HG03520 (cell line): ENCODE results near the gene STARD3.

ENCODE experiments used
- ATAC-seq: cut with Tn5 transposase; IDR thresholded peaks from one replicate; pipeline ENCODE4 v1.9.1; 2021; ENCODE audit warnings: mild to moderate bottlenecking, moderate library complexity; ENCODE audit not compliant: unreplicated experiment

STARD3 gene

DNA sequence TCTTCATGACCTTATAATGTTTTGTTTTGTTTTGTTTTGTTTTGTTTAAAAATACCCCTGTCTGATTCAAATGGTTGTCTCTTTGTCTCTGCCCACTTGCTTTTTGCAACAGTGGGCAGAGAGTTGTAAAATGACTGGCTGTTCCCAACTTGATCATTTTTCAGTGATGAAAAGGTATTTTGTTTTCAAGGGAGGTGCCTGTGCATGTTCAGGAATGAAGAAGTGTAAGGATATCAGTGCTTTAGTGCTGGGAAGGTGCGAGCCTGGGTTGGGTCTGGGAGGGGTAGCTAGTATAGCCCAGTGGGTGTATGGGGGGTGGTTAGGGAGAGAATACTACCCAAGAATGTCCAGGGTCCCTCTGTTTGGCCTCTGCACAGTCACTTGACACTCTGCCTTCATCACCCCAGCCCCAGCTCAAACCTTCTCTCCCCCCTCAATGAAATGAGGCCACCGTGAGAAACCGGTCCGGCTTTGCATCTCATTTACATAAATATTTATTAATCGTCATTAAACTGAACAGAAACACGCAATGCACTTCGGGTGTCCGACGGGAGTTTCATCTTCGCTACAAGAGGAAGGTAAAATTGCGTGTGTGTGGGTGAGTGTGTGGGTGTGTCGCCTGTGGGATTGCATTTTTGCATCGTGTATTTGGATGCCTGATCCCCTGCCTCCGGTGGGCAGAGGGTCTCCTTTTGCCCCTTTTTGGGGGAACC, 33.5 kb upstream of the STARD3 start:
- ATAC-seq, result no peak

DNA sequence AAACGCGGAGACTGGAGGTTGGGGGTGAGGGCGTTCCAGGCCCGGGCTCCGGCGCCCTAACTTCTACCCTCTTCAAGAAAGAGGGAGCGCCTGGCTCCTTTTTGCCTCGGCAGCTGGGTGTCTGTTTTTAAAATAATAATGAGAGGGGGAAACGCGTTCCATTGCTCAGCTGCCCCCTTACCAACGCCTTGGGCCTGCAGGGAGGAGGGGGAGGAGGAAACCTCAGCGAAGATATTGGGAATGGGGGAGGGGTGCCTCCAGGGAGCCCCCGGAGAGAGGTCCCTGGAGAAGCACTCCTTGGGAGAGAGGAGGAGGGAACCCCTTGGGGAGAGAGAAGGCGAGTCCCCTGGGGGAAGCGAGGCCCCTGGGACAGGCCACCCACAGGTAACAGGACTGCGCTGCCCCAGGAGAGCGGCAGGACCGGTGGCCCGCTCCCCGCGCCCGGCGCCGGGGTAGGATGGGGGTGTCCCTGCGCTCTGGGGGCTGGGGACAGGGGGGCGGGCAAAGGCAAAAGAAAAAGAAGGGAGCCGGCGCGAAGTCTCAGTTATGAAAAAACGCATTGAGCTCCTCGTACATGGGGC, 31.9 kb upstream of the STARD3 start:
- ATAC-seq, result no peak

DNA sequence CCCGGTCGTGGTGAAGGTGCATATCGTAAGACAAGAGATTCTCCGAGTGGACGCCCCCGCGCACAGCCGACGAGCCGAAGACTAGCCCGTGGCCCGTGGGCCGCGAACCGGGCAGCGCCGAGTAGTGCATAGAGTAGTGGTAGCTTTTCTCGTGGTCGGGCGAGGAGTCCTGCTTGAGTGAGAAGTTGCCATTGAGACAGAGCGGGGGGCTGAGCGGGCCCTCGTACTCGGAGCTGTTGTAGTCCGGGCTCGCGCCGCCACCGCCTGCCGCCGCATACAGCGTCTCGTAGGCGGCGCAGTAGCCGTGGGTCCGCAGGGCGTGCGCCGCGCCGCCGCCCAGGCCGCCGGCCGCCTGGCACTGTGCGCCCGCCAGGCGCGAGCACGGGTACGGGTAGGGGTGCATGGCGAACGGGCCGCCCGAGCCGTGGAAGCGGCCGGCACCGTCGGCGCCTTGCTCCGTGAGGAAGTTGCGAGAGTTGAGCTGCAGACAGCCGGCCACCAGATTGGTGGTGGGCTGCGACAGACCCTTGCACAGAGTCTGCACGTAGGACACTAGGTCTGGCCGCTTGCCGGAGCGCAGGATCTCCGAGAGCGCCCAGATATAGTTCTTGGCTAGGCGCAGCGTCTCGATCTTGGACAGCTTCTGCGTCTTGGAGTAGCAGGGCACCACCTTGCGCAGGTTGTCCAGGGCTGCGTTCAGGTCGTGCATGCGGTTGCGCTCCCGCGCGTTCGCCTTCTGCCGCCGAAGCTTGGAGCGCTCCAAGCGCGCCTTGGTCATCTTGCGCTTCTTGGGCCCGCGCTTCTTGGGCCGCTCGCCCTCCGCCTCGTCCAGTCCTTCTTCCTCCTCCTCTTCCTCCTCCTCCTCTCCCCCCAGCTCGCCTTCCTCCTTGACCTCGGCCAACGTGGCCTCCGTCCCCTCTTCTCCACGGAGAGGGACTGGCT, 31.2 kb upstream of the STARD3 start:
- ATAC-seq, result no peak

DNA sequence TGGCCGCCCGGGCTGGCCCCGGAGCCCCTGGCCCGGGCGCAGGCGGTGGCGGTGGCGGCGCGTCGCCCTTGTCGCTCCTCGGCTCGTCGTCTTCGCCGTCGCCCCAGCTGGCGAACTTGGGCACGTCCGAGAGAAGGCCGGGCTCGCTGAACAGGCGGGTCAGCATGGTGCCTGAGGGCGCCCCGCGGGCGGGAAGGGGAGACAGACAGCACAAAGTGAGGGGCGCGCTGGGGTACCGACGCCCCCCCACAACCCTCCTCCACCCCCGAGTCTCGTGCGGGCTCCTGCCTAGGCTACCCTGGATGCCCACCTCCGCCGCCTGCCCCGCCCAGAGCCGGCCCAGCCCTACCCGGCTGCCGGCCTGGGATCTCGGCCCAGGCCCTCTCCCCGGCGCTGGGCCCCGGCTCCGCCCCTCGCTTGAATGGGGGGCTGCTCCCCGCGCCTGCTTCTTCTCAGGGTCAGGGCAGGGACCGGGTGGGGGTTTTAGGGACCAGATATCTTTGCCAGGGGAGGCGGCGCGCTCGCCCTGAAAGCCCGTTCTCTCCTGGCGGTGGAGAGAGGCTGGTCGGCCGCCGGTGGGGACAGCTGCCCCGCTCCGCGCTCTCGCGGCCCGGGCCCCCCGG, 30.4 kb upstream of the STARD3 start:
- ATAC-seq, result no peak

DNA sequence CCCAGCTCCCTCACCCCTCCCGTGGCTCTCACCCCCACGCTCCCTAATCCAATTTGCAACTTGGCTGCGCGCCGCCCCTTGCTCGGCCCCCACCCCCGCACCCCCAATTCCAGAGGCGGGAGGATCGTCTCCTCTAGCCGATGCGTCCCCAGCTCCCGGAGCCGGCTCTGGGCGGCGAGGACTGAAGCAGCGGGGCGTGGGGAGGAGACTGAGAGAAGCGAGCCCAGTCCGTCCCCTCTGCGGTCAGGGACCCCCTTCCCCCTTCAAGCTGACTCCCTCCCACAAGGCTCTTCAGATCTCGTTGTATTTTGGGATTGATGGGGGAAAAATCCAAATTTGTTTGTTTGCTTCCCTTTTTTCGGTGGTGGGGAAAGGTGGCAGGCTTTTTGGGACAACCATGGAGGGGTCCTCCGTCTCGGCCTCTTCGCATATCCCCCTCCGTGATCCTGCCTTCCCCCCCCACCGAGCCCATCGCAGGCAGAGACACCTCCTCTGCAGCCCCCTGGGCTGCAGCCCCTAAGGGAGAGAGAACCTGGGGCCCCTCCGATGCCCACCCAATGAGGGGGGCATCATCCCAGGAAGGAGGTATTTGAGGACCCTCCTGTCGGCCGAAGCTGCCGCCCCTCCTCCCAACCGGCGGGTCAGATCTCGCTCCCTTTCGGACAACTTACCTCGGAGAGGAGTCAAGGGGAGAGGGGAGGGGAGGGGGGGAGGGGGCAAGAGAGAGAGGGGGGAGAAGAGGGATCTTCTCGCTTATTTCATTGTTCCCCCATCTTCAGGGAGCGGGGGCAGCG, 29.7 kb upstream of the STARD3 start:
- no peak for ATAC-seq

DNA sequence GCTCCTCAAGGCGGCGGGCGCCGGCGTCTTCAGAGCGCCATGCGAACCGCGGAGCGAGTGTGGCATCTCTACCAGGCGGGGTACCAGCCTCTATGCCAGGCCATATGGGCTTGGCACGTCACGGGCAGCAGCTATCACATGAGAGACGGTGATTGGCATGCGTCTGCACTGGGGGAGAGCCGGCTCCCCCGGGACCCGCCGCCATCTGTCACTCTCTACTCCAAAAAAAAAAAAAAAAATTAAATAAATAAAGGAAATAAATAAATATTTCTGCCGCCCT, 29.2 kb upstream of the STARD3 start, which contains the start of gene NEUROD2:
TSS of gene NEUROD2 (minus strand) at position 70 of the 280 bp plus-strand sequence. CDS start 1,321 bp downstream, outside the sequence.
- ATAC-seq, result no peak

DNA sequence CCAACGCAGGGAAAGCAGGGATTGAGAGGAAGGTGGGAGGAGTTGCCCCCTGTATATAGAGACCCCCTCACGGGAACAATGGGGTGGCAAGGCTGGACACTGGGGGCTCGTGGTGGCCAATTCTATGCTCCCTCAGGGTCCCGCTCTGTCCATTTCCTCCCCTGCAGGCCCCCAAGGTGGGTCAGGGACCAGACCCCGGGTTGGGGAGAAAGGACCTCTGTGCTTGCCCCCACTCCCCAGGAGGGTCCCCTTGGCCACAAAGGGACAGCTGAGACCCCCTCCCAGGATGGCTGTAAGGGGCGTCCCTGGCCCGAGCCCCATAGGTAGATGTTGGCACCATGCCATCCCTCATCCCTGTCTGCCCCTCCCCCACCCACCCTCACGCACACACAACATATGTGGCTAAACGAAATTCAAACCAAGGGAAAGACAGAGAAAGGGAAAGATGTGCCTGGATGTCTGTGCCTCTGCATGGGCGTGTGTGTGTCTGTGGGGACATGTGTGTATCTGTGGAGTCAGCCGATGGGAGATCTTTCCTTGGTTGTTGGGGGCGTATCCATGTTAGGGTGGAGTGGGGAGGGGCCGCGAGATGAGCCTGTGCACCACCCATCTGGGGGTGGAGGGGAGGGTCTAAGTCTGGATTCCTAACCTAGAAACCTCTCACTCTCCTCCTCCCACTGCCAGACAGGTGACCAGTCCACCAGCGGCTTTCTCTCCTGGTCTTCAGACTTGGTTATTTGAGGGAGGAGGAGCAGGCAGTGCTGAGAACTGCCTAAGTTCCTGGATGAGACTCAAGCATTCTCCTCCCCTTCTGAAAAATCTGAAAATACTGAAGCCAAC, 28.6 kb upstream of the STARD3 start:
- ATAC-seq, result no peak

DNA sequence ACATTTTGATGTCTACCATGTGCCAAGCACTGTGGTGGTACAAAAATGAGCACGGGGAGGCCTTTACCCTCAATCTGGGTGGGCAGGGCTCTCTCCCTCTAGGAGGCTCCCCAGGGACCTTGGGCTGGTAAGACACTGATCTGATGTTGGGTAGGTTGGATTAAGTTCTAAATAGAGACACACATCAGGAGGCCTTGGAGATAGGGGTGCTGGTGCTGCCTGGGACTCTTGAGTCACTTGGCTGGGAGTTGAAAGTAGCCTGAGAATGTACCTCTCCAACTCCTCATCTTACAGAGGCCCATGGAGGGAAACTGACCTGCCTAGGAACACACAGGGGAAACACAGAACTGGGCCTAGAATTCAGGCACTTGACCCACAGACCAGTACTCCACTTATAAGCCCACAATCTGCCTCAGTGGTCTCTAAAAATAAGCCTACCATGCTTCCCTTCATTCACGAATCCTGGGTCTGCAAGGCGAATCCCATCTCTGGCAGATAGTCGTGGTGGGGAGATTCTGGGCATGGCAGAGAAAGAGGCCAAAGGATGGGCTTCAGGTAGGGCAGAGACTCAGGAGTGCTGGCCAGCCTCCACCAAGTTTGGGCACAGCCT, 27.4 kb upstream of the STARD3 start:
- no peak for ATAC-seq

DNA sequence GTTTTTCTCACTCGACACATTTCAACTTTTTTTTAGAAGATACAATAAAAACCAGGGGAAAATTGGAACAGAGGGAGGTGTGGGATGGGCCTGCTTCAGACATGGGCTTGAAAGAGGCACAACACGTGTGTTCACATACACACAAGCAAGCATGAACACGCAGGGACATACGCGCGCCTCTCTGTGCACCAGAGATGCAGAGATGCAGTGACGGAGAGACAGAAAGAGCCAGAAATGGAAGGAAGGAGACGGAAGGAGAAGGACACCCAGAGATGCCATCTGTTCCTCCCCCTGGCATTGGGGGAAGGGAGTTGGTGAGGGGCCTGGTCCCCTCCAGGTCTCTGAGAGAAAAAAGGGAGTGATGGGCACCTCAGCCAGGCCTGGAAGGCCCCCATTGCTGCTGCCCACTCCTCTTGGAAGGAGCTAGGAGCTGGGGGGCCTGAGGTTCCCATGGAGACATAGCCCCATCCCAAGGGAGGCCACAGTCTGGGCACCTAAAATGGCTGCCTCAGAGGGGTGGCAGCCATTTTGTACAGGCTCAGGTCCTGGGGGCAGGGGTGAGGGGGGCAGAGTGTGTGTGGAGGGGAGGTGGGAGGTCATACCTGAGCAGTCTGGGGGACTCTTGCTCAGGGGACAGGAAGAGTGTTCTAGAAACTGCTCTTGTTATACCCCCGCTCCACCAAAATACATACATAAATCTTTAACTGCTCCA, 25.4 kb upstream of the STARD3 start:
- ATAC-seq, result no peak

DNA sequence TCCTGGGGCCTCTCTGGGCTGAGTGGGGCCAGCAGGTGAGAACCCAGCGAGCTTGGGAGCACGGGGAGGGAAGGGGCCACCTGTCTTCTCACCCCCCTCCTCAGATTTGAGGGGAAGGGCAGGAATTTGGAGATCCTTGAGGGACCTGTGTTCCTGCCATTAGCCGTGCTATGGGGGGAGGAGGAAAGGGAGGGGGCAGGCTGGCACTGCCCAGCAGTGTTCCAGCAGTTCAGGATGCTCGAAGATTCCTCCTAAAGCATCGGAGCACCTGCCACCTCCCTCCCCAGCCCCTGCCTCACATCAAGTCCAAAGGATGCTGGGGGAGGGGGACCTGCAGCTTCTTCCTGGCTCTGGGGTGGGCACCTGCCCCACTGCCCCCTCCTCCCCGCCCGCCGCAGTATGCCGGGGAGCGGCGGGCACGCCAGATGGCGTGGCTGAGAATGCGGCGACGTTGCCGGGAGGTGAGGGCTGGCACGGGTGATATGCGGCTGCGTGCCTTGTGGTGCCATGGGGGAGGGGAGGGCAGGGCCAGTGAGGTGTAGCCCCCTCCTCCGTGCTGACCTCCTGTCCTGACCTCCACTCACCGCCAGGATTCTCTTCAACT, 24.6 kb upstream of the STARD3 start:
- no peak for ATAC-seq

DNA sequence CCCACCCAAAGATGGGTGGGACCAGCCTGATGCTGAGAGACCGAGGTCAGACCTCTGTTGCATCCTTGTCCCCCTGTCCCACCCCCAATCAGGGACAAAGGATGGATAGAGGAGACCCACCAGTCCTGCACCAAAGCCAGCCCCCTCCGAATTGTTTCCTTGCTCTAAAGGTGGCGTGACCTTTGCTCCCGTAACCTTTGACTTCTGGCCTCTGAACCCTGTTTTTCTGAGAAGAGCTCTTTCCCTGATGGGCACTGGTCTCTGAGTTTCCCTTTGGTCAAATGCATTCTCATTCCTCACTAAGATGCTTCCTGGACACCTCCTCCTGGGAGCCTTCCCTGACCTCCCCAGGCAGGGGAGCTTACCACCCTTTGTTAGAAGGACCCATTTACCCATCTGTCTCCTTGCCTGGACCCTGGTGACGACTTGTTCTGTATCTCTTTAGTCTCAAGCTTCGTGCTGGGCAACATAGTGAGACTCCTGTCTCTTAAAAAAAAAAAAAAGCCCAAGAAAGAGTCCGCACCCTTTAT, 23.9 kb upstream of the STARD3 start:
- ATAC-seq, result no peak

DNA sequence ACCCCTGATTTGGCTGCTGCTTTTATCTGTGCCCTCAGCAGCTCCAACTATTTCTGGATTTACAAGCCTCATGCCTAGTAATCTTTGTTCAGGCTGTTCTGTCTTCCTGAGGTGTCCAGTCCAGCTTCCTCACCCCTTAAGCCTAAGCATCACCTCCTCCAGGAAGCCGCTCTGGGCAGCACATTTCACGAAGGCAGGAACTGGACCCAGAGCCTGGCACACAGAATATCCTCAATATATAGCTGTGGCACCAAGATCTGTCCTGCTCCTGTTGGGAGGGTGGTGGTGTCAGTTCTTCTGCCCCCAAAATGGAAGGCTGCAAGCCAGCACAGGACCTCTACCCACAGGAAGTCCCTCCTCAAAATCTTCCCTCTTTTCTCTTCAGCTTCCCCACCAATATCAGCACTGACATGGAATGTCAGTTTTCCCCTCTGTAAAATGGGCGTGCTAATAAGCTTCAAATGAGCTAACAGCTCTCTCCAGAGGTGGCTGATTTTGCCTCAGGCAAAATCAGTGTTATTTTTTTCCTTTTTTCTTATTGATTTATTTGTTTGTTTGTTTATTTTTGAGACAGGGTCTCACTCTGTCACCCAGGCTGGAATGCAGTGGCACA, 22.3 kb upstream of the STARD3 start:
- ATAC-seq, result no peak

DNA sequence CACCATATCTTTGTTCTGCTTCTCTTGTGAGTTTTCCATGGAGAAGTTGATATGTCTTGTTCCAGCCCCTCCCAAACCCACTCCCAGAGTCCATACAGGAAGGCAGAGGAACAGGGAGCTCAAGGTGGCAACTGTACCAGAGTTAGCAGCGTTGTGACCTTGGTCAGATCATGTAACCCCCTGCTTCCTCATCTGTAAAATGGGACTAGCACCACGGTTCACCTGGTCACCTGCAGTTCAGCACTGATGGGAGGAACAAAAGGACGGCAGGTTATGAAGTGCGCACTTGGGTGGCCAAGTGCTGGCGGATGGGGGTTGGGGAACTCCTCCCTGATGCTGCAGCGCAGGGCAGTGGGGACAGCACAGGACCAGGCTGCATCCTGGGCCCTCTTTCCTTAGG, 21.5 kb upstream of the STARD3 start:
- ATAC-seq, result no peak

DNA sequence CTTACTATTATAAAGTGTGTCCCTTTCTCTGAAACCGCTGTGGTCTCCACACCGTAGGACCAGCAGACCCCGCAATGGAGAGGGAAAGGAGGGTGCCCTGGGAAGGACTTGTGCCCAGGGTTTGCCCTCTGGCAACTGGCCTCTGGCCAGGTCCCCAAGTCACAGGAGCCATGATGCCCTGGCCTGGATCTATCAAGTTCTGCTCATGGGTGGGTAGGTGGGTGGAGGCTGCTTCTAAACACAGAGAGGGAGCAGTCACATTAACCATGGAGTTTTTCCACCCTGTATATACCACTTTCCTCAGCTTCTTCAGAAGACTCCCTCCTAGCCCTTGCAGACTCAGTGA, 19.9 kb upstream of the STARD3 start:
- ATAC-seq, result no peak

DNA sequence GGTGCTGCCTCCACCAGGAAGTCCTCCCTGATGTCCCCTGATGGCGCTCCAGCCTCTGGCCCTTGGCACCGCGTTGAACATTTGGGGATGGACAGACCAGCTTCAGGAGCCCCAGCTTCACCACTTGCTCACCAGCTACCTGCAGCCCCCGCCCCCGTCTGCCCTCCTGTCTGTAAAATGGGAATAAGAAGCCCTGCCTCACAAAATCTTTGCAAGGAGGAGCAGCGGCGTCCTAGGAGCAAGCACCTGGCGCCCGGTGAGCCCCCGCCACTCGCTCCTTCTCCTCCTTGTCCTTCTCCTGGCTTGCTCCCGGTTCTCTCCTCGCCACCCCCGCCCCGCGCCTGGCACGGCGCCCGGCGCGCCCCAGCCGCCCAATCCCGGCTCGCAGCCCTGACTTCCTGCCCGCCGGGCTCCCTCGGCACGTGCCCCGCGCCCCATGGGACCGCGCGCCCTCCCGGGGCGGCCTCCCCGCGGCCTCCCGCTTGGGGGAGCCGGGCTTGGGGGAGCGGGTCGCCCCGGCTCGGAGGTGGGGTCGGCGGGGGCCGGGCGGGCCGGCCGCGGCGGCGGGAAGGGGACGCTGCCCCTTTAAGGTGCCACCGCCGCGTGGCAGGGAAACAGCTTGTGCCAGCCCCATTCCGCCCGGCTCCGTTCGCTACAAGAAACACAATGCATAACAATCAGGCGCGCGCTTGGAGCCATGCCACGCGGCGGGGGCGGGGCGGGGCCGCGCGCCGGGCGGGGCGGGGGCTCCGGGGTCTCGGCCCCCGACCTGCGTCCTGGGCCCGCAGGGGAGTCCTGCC, 19.3 kb upstream of the STARD3 start:
- no peak for ATAC-seq

DNA sequence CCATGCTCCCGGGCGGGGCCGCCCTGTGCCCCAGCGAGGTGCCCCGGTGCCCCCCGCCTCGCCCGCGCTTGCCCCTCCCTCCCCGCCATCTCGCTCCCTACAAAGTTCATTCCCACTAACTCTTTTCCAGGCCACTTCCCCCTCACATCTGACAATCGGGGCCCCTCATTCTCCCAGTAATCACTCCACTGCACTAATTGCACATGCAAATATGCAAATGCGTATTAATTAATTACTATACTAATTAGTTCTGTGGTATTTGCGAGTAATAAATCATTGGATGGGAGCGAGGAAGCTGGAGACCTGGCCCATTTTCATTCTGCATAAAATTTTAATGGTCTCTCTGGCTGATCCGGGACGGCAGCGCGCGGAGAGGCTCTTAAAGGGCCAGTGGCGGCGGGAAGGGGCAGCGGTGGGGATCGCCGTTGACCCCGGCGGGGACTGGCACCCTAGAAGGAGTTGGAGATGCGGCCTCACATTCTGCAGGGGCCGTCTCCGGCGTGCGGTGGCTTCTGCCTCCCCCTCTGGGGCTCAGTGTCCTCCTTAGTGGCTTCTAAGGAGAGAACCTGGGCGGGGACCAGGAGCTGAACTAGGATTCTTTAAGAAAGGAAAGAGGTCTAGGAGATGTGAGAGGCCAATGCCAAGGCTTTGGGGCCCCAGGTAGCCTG, 18.6 kb upstream of the STARD3 start:
- ATAC-seq, result no peak
